HG02870 (cell line): Measurements from ENCODE around the gene GATAD2A.

Experiments
- ATAC-seq: cut with Tn5 transposase; IDR thresholded peaks from one replicate; pipeline ENCODE4 v1.9.1; 2021; ENCODE audit warnings: mild to moderate bottlenecking, moderate library complexity; ENCODE audit not compliant: unreplicated experiment

The GATAD2A gene

GRCh38 chr19:19421299-19421696, 15.8 kb downstream of the GATAD2A start:
- ATAC-seq: no peak

GRCh38 chr19:19422156-19422555, 16.7 kb downstream of the GATAD2A start:
- no peak for ATAC-seq

- ATAC-seq: no peak
These were observed 17.8 kb downstream of the GATAD2A start for GRCh38 chr19:19423322-19423721.

GRCh38 chr19:19425170-19425875, 19.8 kb downstream of the GATAD2A start:
- no peak for ATAC-seq

- ATAC-seq: no peak
These were observed 20.7 kb downstream of the GATAD2A start for GRCh38 chr19:19426216-19426615.

- no peak for ATAC-seq
These were observed 21.3 kb downstream of the GATAD2A start for GRCh38 chr19:19426799-19427198.

GRCh38 chr19:19427302-19427701, 21.8 kb downstream of the GATAD2A start:
- ATAC-seq: no peak

GRCh38 chr19:19427944-19428343, 22.5 kb downstream of the GATAD2A start:
- no peak for ATAC-seq

GRCh38 chr19:19428746-19429145, 23.3 kb downstream of the GATAD2A start:
- ATAC-seq: no peak

- no peak for ATAC-seq
These were observed 23.9 kb downstream of the GATAD2A start for GRCh38 chr19:19429361-19429760.

- ATAC-seq: no peak
These were observed 27.3 kb downstream of the GATAD2A start for GRCh38 chr19:19432732-19433131.

GRCh38 chr19:19433666-19434213, 28.3 kb downstream of the GATAD2A start:
- ATAC-seq: no peak

GRCh38 chr19:19434483-19435045, 29.1 kb downstream of the GATAD2A start:
- ATAC-seq: no peak

- ATAC-seq: no peak
These were observed 30.7 kb downstream of the GATAD2A start for GRCh38 chr19:19436137-19436691.

- no peak for ATAC-seq
These were observed 33.1 kb downstream of the GATAD2A start for GRCh38 chr19:19438366-19439175.

- no peak for ATAC-seq
These were observed 33.7 kb downstream of the GATAD2A start for GRCh38 chr19:19439176-19439482.

GRCh38 chr19:19443283-19443682, 37.8 kb downstream of the GATAD2A start:
- ATAC-seq: no peak

- no peak for ATAC-seq
These were observed 38.6 kb downstream of the GATAD2A start for GRCh38 chr19:19443902-19444680.

- ATAC-seq: no peak
These were observed 39.2 kb downstream of the GATAD2A start for GRCh38 chr19:19444681-19445155.

GRCh38 chr19:19445288-19445687, 39.8 kb downstream of the GATAD2A start:
- no peak for ATAC-seq
